GM18867 (cell line): ENCODE results near the gene BCL2L13.
A peak's percentile ranks its signal among the peaks of the same experiment; 100 is the strongest.
"Not testable (repeated sequence)": the region's sequence is repeated elsewhere in the genome, so short reads cannot be mapped to it uniquely, and the experiment has no call there.

Source experiments
- ATAC-seq: cut with Tn5 transposase; IDR thresholded peaks from one replicate; pipeline ENCODE4 v1.9.1; 2021; ENCODE audit warnings: mild to moderate bottlenecking, moderate library complexity; ENCODE audit not compliant: unreplicated experiment

BCL2L13 gene

GRCh38 chr22:17753401-17753989 is 114.9 kb downstream of the BCL2L13 start:
- no peak for ATAC-seq

- ATAC-seq = no peak
Measured at GRCh38 chr22:17754233-17754925, 115.8 kb downstream of the BCL2L13 start.

GRCh38 chr22:17761138-17761488 is 122.6 kb downstream of the BCL2L13 start:
- ATAC-seq = no peak

GRCh38 chr22:17763442-17763841 is 124.9 kb downstream of the BCL2L13 start:
- not testable (repeated sequence) for ATAC-seq

GRCh38 chr22:17764036-17764435 is 125.5 kb downstream of the BCL2L13 start:
- ATAC-seq = no peak

- ATAC-seq = not testable (repeated sequence)
Measured at GRCh38 chr22:17764852-17765251, 126.3 kb downstream of the BCL2L13 start.

GRCh38 chr22:17767233-17768065 is 128.9 kb downstream of the BCL2L13 start:
- ATAC-seq = peak; percentile 85

GRCh38 chr22:17769013-17769715 is 130.6 kb downstream of the BCL2L13 start:
- ATAC-seq = no peak

GRCh38 chr22:17769716-17770082 is 131.1 kb downstream of the BCL2L13 start:
- ATAC-seq = no peak

GRCh38 chr22:17770180-17771077 is 131.9 kb downstream of the BCL2L13 start:
- no peak for ATAC-seq

GRCh38 chr22:17772249-17772957 is 133.8 kb downstream of the BCL2L13 start:
- ATAC-seq = no peak

- ATAC-seq = no peak
Measured at GRCh38 chr22:17772958-17773605, 134.5 kb downstream of the BCL2L13 start.

- peak; percentile 38 for ATAC-seq
Measured at GRCh38 chr22:17773606-17774205, 135.1 kb downstream of the BCL2L13 start.

- ATAC-seq = peak; percentile 34
Measured at GRCh38 chr22:17774206-17774925, 135.8 kb downstream of the BCL2L13 start, which contains the start of gene BID. BID (minus strand) TSS chr22:17774469; CDS start chr22:17750116, 24,353 bp downstream.

GRCh38 chr22:17774926-17775685 is 136.5 kb downstream of the BCL2L13 start:
- ATAC-seq = no peak

- ATAC-seq = no peak
Measured at GRCh38 chr22:17775781-17776465, 137.4 kb downstream of the BCL2L13 start.
